GM13976 (cell line): ENCODE results near the gene PRRT1.

ENCODE experiments used
- DNase-seq: peaks from one replicate; pipeline ENCODE4 v3.0.0; 2012; ENCODE audit warnings: low spot score
- in situ Hi-C: fragments of 300-500 bp; cut with MboI; formaldehyde crosslinking; loops from one replicate; pipeline ENCODE4 v1.12.0; 2022; ENCODE audit warnings: low sequenced_read_pairs, mixed read lengths, inconsistent platforms; ENCODE audit not compliant: unreplicated experiment
- TF ChIP-seq, protein P1 (sequence below): IDR thresholded peaks from 2 replicates; pipeline ENCODE4 v1.5.1; 2012; ENCODE audit warnings: borderline replicate concordance, mild to moderate bottlenecking; ENCODE audit not compliant: insufficient read depth; ENCODE audit errors: extremely low read depth, missing control alignments, control extremely low read depth

Gene PRRT1

DNA sequence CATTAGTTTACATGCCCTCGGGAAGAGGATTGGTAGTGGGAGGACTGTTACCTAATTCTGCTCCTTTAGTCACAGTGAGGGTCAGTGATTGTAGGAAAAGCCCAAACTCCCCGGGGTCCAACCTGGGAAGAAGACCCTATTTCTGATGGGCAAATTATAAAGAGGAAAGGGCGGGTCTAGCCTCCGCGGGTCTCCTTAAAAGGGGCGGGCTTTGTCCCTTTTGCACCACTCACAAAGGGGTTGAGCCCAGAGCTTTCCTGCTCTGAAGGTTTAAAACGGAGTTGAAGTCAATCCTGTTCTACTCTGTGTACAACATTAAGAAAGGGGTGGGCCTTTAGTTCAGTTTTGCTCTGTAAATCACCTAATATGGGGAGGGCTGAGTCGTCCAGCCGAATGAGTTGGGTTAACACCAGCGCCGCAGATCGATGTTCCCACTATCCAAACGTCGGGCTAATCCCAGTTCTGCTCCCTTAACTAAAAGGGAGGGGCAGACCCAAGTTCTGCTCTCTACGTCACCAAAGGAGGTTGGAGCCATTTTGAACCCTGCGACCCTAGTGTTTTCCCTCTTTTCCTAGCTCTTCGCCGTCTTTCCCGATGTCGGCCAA is 25.5 kb upstream of the PRRT1 start:
- TF ChIP-seq, protein P1, sequence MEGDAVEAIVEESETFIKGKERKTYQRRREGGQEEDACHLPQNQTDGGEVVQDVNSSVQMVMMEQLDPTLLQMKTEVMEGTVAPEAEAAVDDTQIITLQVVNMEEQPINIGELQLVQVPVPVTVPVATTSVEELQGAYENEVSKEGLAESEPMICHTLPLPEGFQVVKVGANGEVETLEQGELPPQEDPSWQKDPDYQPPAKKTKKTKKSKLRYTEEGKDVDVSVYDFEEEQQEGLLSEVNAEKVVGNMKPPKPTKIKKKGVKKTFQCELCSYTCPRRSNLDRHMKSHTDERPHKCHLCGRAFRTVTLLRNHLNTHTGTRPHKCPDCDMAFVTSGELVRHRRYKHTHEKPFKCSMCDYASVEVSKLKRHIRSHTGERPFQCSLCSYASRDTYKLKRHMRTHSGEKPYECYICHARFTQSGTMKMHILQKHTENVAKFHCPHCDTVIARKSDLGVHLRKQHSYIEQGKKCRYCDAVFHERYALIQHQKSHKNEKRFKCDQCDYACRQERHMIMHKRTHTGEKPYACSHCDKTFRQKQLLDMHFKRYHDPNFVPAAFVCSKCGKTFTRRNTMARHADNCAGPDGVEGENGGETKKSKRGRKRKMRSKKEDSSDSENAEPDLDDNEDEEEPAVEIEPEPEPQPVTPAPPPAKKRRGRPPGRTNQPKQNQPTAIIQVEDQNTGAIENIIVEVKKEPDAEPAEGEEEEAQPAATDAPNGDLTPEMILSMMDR: no peak
- no peak for DNase-seq
- in situ Hi-C loops: no loop called here

DNA sequence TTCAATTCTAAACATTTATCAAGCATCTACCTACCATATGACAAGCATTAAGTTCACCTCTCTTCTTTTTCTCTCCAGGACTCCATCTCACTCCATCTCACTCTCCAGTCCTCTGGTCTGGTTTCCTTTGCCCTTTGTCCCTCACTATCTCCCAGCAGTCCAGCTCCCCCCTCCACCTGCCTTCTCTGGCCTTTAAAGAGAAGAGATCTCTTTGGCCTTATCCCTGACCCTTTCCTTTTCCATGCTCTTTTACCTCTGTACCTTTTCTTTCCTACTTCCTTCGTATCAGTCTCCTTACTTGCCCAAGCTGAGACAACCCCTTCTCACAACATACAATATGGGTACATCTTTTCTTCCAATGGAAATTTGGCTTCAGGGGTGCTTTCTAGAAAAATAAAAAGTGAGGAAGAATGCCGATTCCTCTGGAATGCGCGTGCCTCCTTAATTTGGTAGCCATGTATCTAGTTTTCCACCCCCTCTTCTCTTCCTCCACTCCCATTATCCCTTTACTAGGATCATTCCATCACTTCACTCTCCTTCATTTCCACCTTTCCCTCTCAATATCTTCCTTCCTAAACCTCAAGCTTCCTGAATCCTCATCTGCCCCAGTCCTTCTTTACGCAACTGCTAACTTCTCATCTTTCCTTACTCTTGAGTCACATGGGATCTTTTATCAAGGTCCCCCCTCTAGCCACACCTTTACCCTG is 24.9 kb upstream of the PRRT1 start:
- in situ Hi-C loops: no loop called here
- TF ChIP-seq, protein P1: no peak
- no peak for DNase-seq

DNA sequence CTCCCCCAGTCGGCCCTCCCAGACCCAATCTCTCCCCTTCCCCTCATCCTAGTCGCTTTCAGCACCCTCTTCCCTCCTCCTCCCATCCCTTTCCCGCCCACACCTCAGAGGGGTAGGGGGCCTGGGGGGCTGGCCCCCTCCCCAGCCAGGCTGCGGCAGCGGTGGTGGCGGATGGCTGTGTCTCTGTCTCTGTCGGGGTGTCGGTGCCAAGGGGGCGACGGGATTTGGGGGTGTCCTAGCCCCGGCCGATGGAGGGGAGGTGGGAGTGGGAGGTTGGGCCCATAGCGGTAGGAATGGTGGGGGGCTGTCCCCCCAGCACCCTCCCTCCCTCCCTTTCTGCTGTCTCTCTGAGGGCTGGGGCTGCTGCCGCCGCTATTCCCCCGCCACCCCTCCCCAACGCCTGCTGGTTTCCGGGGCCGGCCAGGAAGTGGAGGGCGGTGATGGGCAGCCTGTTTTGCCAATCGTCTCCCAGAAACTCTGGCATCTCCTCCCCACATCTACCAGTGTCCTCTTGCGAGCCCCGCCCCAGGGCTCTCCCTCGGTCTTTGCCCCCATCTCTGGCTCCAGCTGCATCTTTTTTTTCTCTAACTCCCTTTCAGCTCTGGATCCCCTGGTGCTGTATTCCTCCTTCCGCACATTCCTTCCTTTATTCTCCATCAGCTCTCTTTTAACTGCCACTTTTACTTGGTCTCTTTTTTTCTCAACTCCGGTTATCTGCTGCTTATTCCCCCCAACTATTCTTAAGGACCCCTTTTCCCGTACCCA is 24.2 kb upstream of the PRRT1 start, which contains the start of gene AGPAT1:
AGPAT1 (minus strand) TSS at position 374 of the 765 bp plus-strand sequence. CDS start 4,588 bp downstream, outside the sequence.
- in situ Hi-C loops: no loop called here
- TF ChIP-seq, protein P1: no peak
- DNase-seq: peak; percentile 99

DNA sequence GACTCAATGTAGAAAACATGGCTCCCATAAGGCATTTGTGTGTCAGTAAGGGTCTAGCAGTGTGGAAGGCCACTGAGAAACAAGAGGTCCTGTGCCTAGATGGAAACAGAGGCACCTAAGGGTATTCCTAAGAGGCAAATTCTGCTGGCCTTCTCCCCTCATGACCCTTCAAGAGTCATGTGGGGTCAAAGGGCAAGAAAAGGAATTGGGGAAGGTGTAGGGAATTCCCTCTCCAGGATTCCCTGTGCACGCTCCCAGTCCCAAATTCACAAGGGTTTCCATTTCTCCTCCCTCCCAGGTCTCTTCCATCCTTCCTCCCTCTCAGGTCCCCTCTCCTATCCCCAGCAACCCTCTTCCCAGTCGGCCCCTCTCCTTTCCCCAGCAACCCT is 23.6 kb upstream of the PRRT1 start:
- in situ Hi-C loops: no loop called here
- TF ChIP-seq, protein P1: no peak
- DNase-seq: no peak

DNA sequence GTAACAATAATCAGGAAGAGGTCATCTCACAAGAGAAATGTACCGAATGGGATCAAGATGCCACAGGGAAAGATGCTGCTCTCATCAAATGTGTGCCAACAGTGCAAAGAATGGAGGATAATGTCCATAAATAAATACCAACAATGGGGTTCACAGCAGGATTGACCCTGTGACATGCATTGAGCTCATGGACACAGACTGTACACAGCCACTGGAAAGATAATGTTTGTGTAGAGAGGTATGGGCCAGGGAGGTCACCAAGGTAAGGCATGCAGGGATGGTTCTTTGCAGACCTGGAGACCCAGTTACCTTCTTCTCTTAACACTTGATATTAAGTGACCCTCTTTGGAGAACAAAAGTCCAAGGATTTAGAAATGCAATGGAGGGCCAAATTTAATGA is 22.7 kb upstream of the PRRT1 start:
- no peak for DNase-seq
- in situ Hi-C loops: no loop called here
- TF ChIP-seq, protein P1: no peak

DNA sequence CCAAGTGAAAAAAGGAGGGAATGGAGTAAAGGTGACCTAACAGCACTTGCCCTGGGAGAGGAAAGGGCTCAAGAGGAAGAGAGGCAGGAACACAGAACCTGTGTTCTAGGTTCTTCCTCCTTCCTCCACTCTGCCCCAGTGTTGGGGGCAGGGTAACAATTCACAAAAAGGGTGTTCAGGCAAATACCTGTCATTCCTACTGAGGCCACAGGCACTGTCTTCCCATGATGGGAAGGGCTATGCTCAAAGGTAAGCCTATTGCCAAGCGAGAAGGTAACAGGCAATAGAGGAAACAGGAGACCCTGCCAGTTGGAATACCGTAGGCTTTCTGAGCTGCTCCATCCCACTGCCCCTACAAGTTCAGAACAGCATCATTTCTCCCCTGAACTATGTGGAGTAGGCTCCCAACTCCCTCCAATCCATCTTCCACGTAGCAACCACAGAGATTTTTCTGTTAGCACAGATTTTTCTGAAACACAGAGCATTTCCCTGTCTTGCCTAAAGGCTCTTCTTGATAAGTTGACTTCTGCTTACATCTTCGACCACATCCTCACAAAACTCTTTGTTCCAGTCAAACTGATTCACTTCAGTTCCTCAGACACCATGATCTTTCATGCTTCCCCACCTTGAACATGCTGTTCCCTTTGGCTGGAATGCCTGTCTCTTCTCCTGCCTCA is 21.4 kb upstream of the PRRT1 start:
- in situ Hi-C loops: no loop called here
- TF ChIP-seq, protein P1: no peak
- DNase-seq: no peak
